A673 (cell line): Measurements from ENCODE around the gene ARL11. TPM values are rescaled to one million over a fixed set of nuclear protein-coding genes. Genes with fewer than 3 reads are reported as not detected.

Experiments
- BruUV-seq: library from RNA; stranded (reverse); fragments of 400-500 nt; replicated peaks from 2 replicates; lab custom pipeline; 2021; lab: Mats Ljungman, UMichigan
- CTCF ChIA-PET: fragments of 300-600 bp; sonication (Branson Sonifier 250); formaldehyde crosslinking; loops from one replicate; lab custom pipeline; 2022; ENCODE audit warnings: antibody characterized with exemption; lab: Charles Lee
- POLR2A ChIA-PET: fragments of 300-600 bp; sonication (Branson Sonifier 250); formaldehyde crosslinking; loops from one replicate; lab custom pipeline; 2022; ENCODE audit warnings: antibody characterized with exemption; ENCODE audit not compliant: low non-redundant PET; lab: Charles Lee
- DNase-seq: peaks from one replicate; pipeline ENCODE4 v3.0.0-alpha.2; 2015; ENCODE audit warnings: low spot score
- H3K27ac ChIP-seq: fragments of 200-600 bp; sonication (generic); 2 replicates; pipeline ENCODE4 v1.5.1; 2016; ENCODE audit warnings: mixed run types, low read depth, mild to moderate bottlenecking, mixed read lengths, antibody characterized with exemption, low read length; ENCODE audit not compliant: poor library complexity, severe bottlenecking
- H3K27me3 ChIP-seq: fragments of 200-600 bp; sonication (generic); replicated peaks from 2 replicates; pipeline ENCODE4 v1.6.1; 2017; ENCODE audit warnings: mixed run types, low read depth, mild to moderate bottlenecking, mixed read lengths, antibody characterized with exemption, low read length; ENCODE audit not compliant: insufficient read depth, poor library complexity
- H3K36me3 ChIP-seq: fragments of 200-600 bp; sonication (generic); 2 replicates; pipeline ENCODE4 v1.6.1; 2016; ENCODE audit warnings: mixed run types, mild to moderate bottlenecking, mixed read lengths, antibody characterized with exemption, low read length; ENCODE audit not compliant: insufficient read depth, poor library complexity, severe bottlenecking
- H3K4me1 ChIP-seq: fragments of 200-600 bp; sonication (generic); 2 replicates; pipeline ENCODE4 v1.6.1; 2017; ENCODE audit warnings: mixed run types, mild to moderate bottlenecking, mixed read lengths, antibody characterized with exemption, low read length; ENCODE audit not compliant: insufficient read depth, poor library complexity, severe bottlenecking
- H3K4me3 ChIP-seq: fragments of 200-600 bp; sonication (generic); 2 replicates; pipeline ENCODE4 v1.5.1; 2016; ENCODE audit warnings: low read depth, mixed run types, mild to moderate bottlenecking, mixed read lengths, low read length; ENCODE audit not compliant: poor library complexity, severe bottlenecking
- H3K9me3 ChIP-seq: fragments of 200-600 bp; sonication (generic); 2 replicates; pipeline ENCODE4 v1.6.1; 2016; ENCODE audit warnings: mixed run types, low read depth, mild to moderate bottlenecking, mixed read lengths, antibody characterized with exemption, low read length; ENCODE audit not compliant: poor library complexity, severe bottlenecking
- EZH2 ChIP-seq: fragments of 200-600 bp; sonication (generic); IDR thresholded peaks from 2 replicates; pipeline ENCODE4 v1.6.1; 2017; ENCODE audit warnings: borderline replicate concordance, low read depth, mild to moderate bottlenecking, mixed read lengths, antibody characterized with exemption, low read length; ENCODE audit not compliant: poor library complexity, severe bottlenecking
- intact Hi-C: fragments of 100-400 bp; cut with micrococcal nuclease; formaldehyde crosslinking; loops from one replicate; pipeline ENCODE4 v1.10.0; 2022; ENCODE audit not compliant: unreplicated experiment
- total RNA-seq: library from RNA; stranded (reverse); gene quantifications from 2 replicates; pipeline ENCODE4 v1.2.3, GENCODE V29; 2021
- TF ChIP-seq, protein P1 (sequence below): fragments of 300-800, 200-600 bp; sonication (generic); conservative IDR thresholded peaks from 2 replicates; pipeline ENCODE4 v1.5.1; 2017; ENCODE audit warnings: low read depth, mild to moderate bottlenecking, antibody characterized with exemption, low read length, moderate library complexity, mixed read lengths

The ARL11 gene
- total RNA-seq, 1 experiment from 2014 or later, result not detected

DNA sequence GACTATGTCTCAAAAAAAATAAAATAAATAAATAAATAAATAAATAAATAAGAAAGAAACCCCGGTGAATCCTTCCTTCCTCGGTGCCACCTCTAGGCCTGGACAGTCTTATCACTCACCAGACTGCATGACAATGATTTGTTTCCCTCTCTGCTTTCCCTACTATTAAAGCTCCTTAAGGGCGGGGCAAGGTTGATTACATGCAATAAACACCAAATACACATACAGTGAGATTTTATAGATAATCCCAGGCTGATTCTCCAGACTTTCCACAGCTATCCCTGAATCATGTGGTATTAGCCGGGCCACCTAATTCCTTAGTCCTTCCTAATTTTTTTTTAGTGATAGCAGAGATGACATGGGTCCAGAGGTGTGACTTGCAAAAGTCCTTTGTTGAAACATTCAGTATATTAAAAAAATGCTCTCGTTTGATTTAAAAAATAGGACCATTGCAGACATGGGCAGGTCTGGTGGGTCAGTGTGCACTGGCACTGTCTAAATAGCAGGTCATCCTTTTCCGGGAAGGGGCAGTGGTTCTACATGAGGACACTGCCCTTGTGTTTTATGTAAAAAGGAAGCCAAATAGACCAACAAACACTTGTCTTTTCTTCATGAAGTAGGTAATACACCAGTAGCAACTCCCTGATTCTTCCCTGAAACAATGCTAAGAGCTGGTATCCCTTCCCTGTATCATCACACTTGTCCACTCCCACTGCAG, 48.4 kb downstream of the ARL11 start:
- intact Hi-C loops, result no loop called here
- Histone ChIP-seq H3K9me3 (no peaks in the 10 kb centered on the region), H3K36me3 (no peaks in the 10 kb centered on the region), H3K27ac (no peak overlapping the region), H3K4me3 (no peak overlapping the region), H3K27me3 (no peaks in the 10 kb centered on the region), H3K4me1 (no peaks in the 10 kb centered on the region)
- ChIA-PET CTCF (no interaction called here), POLR2A (no interaction called here)
- no TSS peak for BruUV-seq
- DNase-seq, result no peak
- TF ChIP-seq EZH2, result no peak
- TF ChIP-seq, protein P1, sequence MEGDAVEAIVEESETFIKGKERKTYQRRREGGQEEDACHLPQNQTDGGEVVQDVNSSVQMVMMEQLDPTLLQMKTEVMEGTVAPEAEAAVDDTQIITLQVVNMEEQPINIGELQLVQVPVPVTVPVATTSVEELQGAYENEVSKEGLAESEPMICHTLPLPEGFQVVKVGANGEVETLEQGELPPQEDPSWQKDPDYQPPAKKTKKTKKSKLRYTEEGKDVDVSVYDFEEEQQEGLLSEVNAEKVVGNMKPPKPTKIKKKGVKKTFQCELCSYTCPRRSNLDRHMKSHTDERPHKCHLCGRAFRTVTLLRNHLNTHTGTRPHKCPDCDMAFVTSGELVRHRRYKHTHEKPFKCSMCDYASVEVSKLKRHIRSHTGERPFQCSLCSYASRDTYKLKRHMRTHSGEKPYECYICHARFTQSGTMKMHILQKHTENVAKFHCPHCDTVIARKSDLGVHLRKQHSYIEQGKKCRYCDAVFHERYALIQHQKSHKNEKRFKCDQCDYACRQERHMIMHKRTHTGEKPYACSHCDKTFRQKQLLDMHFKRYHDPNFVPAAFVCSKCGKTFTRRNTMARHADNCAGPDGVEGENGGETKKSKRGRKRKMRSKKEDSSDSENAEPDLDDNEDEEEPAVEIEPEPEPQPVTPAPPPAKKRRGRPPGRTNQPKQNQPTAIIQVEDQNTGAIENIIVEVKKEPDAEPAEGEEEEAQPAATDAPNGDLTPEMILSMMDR, result no peak

DNA sequence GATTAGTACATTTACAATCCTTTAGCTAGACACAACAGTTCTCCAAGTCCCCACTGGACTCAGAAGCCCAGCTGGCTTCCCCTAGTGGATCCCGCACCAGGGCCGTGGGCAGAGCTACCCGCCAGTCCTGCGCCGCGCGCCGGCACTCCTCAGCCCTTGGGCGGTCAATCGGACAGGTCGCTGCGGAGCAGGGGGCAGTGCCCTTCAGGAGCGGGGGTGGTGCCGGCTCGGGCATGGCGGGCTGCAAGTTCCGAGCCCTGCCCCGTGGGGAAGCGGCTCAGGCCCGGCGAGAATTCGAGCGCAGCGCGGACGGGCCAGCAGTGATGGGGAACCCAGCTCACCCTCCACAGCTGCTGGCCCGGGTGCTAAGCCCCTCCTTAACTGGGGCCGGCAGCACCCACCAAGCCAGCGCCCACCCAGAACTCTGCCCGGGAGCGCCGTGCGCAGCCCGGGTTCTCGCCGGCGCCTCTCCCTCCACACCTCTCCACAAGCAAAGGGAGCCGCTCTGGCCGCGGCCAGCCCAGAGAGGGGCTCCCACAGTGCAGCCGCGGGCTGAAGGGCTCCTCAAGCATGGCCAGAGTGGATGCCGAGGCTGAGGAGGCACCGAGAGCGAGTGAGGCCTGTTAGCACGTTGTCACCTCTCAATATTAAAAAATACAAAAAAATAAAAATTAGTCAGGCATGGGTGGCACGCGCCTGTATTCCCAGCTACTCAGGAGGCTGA, 50.0 kb downstream of the ARL11 start:
- H3K9me3 ChIP-seq, result no peaks in the 10 kb centered on the region
- BruUV-seq, result no TSS peak
- no peak for DNase-seq
- CTCF ChIA-PET, result no interaction called here
- H3K27ac ChIP-seq, result no peak overlapping the region
- POLR2A ChIA-PET, result no interaction called here
- H3K36me3 ChIP-seq, result no peaks in the 10 kb centered on the region
- H3K4me3 ChIP-seq, result no peak overlapping the region
- TF ChIP-seq, protein P1, result no peak
- TF ChIP-seq EZH2, result no peak
- intact Hi-C loops, result no loop called here
- H3K4me1 ChIP-seq, result no peaks in the 10 kb centered on the region
- no peaks in the 10 kb centered on the region for H3K27me3 ChIP-seq

DNA sequence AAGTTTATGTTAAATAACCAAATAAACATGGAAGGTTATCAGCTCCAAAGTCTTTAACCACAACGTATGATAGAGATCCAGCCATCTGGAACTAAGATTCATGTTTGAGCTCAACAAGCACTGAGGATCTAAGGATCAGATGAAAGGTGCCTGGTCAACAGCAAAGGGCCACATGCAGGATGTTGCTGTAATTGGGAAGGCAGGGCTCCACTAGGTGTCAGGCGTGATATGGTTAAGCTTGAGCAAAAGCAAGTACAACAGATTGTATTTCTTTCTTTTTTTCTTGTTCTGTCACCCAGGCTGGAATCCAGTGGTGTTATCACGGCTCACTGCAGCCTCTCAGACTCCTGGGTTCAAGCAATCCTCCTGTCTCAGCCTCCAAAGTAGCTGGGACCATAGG, 50.9 kb downstream of the ARL11 start:
- no peak for DNase-seq
- H3K9me3 ChIP-seq, result no peaks in the 10 kb centered on the region
- no TSS peak for BruUV-seq
- no peaks in the 10 kb centered on the region for H3K4me1 ChIP-seq
- H3K27me3 ChIP-seq, result no peaks in the 10 kb centered on the region
- no peak for TF ChIP-seq EZH2
- TF ChIP-seq, protein P1, result no peak; the same call in 1 of the 2 replicates
- intact Hi-C loops, result no loop called here
- H3K27ac ChIP-seq, result no peak overlapping the region
- CTCF ChIA-PET, result interaction anchor here (0.6 kb wide), 1 partner anchor 12 kb away, joined by 3 read pairs; the partner anchor contains the start of gene EBPL
- POLR2A ChIA-PET, result no interaction called here
- no peak overlapping the region for H3K4me3 ChIP-seq
- no peaks in the 10 kb centered on the region for H3K36me3 ChIP-seq
